Subcutaneous abdominal adipose tissue (tissue), 5 donors: ENCODE measurements around the gene CCDC77.

Experiments used
- H3K27ac ChIP-seq: one replicate; pipeline ENCODE4 v1.7.0; 2013; ENCODE audit warnings: low read depth, mild to moderate bottlenecking, inconsistent platforms, low read length, moderate library complexity
- H3K27me3 ChIP-seq, 5 donors: one replicate each; pipeline ENCODE4 v1.7.0; 2013; ENCODE audit warnings: low read length in 5 of 5, inconsistent platforms in 1 of 5; ENCODE audit not compliant: control insufficient read depth in 5 of 5, insufficient read depth in 4 of 5
- H3K36me3 ChIP-seq, 5 donors: one replicate each; pipeline ENCODE4 v1.7.0; 2013; ENCODE audit warnings: low read length in 5 of 5; ENCODE audit not compliant: control insufficient read depth in 5 of 5, insufficient read depth in 5 of 5
- H3K4me1 ChIP-seq, 5 donors: one replicate each; pipeline ENCODE4 v1.7.0; 2013; ENCODE audit warnings: low read length in 5 of 5, mild to moderate bottlenecking in 3 of 5, moderate library complexity in 1 of 5; ENCODE audit not compliant: control insufficient read depth in 5 of 5, insufficient read depth in 5 of 5
- H3K4me3 ChIP-seq, 5 donors: one replicate each; pipeline ENCODE4 v1.7.0; 2013; ENCODE audit warnings: low read length in 5 of 5, low read depth in 1 of 5
- H3K9ac ChIP-seq, 5 donors: one replicate each; pipeline ENCODE4 v1.7.0; 2013; ENCODE audit warnings: low read length in 5 of 5, mild to moderate bottlenecking in 4 of 5, moderate library complexity in 3 of 5
- H3K9me3 ChIP-seq, 5 donors: one replicate each; pipeline ENCODE4 v1.7.0; 2013; ENCODE audit warnings: low read length in 5 of 5; ENCODE audit not compliant: control insufficient read depth in 5 of 5
- donor health status: healthy.
- donor health status: healthy.
- donor health status: healthy.
- donor health status: healthy.
- donor health status: healthy.

Gene CCDC77

DNA sequence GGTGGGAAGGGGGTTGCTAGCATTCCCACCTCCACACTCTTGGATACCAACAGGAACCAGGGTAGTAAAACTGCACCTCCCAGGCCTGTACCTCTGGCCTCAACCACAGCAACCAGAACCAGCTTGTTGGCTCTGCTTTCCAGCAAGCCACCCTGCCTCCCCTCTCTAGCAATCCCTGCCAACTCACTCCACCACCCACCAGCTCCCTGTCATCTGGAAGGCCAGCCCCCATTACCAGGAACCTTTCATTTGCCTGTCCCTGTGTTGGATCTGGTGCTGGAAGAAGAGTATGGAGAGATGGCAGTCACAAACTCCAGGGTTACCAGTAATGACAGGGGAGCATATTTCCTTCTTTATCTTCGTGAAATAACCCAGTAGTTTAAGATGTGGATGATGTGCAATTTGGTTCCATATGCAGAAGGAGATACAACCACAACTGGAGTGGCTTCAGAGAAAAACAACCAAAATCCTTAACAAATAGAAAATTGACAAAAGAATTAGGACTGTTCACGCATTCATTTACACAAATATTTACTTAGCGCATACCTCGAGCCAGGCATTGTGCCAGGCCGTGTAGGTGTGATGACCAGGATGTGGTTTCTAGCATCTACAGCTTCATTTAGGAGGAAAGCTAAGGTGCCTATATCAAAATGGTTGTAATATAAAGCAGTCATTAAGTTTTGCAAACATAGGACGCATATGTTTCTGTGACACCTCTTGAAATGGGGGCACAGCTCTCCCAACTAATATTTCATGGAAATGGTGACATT, 61.7 kb downstream of the CCDC77 start:
- H3K4me1 ChIP-seq, result peaks cover 2 to 15% (median 13%) of the 10 kb centered on the region in 5 donors
- no peak overlapping the region for H3K27ac ChIP-seq
- no peak overlapping the region for H3K4me3 ChIP-seq
- H3K27me3 ChIP-seq, result peaks cover 9 to 44% (median 25%) of the 10 kb centered on the region in 5 donors
- H3K9me3 ChIP-seq, result no peaks in the 10 kb centered on the region
- no peaks in the 10 kb centered on the region for H3K36me3 ChIP-seq
- no peak overlapping the region for H3K9ac ChIP-seq

GRCh38 chr12:464484-465267, 63.2 kb downstream of the CCDC77 start:
- Histone ChIP-seq H3K27me3 (peaks cover 0 to 31% (median 18%) of the 10 kb centered on the region in 5 donors), H3K27ac (no peak overlapping the region), H3K9ac (no peak overlapping the region), H3K4me3 (no peak overlapping the region), H3K9me3 (no peaks in the 10 kb centered on the region), H3K4me1 (peaks cover 0 to 8% (median 7%) of the 10 kb centered on the region in 5 donors), H3K36me3 (no peaks in the 10 kb centered on the region)

- Histone ChIP-seq H3K9ac (no peak overlapping the region), H3K4me1 (no peaks in the 10 kb centered on the region), H3K27ac (no peak overlapping the region), H3K9me3 (no peaks in the 10 kb centered on the region), H3K27me3 (peaks cover 0 to 33% (median 18%) of the 10 kb centered on the region in 5 donors), H3K4me3 (no peak overlapping the region), H3K36me3 (no peaks in the 10 kb centered on the region)
Observed at GRCh38 chr12:466039-466438, 64.6 kb downstream of the CCDC77 start.

GRCh38 chr12:466762-467161, 65.3 kb downstream of the CCDC77 start:
- Histone ChIP-seq H3K4me3 (no peak overlapping the region), H3K4me1 (no peaks in the 10 kb centered on the region), H3K36me3 (no peaks in the 10 kb centered on the region), H3K9me3 (no peaks in the 10 kb centered on the region), H3K27ac (no peak overlapping the region), H3K27me3 (peaks cover 0 to 26% (median 12%) of the 10 kb centered on the region in 5 donors), H3K9ac (no peak overlapping the region)

DNA sequence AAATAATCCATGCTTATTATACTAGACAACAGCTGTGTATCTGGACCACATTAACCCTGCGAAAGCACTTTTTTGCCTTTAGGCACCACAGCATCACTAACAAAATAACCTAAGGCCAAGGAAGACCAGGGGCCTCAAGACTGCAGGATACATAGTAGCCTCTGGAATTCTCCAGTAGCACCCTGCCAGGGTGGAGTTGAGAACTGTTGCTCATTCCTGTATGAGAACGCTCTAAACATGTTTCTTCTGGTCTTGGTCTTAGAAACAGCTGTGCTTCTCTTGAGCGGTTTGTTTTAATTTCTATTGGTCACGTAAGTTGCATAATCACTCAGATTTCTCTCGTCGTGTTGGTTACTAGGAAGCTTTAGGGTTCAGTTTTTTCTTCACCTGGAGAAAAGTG, 66.1 kb downstream of the CCDC77 start:
- Histone ChIP-seq H3K9ac (no peak overlapping the region), H3K36me3 (no peaks in the 10 kb centered on the region), H3K4me3 (no peak overlapping the region), H3K4me1 (no peaks in the 10 kb centered on the region), H3K27me3 (peaks cover 0 to 20% (median 12%) of the 10 kb centered on the region in 5 donors), H3K27ac (no peak overlapping the region), H3K9me3 (no peaks in the 10 kb centered on the region)

DNA sequence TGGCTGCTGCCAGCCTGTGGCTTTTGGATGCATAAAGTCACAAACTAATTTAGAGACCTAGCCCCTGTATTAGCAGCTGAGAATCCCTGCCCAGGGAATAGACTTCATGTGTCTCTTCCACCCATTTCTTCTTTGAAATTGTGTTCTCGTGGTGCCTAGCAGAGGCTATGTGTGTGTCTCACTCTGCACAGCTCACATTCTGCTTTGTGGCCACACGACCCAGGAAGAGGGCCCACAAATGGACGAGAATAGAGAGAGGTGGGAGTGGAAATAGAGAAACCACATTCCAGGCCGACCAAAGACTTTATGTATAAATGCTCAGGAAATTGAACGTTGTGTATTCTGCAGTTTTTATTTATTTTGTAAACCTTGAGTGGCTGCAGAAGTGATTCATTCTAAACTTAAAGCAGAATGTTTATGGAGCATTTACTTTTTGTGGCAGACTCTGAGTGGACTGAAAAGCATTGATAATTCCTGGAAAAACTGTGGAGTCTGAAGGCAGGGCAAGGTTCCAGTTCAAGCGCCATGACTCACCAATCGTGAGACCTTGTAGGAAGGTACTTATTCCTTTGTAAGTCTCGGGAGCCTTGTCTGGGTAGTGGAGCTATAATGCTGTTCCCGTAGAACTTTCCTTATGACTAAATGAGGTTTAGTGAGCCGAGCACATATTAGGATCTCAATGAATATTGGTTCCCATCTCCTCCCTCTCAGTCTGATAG, 67.4 kb downstream of the CCDC77 start:
- H3K27ac ChIP-seq, result no peak overlapping the region

DNA sequence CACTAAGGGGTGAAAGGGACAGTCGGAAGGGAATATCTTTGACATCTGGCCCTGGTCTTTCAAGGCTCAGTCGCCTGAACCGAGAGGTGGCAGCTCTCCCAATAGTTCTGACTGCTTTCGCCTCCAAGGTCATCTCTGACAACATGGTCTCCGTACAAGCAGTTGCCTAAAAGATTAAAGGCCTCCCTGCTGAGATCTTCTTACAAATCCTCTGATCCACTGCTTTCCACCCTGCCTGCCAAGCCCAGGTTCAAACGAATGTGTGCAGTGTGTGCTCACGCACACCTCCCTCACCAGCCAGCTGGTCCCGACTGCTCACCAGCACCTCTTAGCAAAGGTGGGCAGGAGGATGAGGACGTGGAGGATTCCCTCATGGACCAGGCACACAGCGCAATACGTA, 68.7 kb downstream of the CCDC77 start:
- Histone ChIP-seq H3K4me3 (no peak overlapping the region), H3K36me3 (no peaks in the 10 kb centered on the region), H3K9ac (no peak overlapping the region), H3K9me3 (no peaks in the 10 kb centered on the region), H3K27ac (no peak overlapping the region), H3K27me3 (peaks cover 0 to 15% (median 8%) of the 10 kb centered on the region in 5 donors), H3K4me1 (no peaks in the 10 kb centered on the region)

More for the DNA sequence above, 67.4 kb downstream of the CCDC77 start:
- H3K4me1 ChIP-seq, result no peaks in the 10 kb centered on the region
- H3K9ac ChIP-seq, result no peak overlapping the region
- H3K9me3 ChIP-seq, result no peaks in the 10 kb centered on the region
- no peaks in the 10 kb centered on the region for H3K36me3 ChIP-seq
- H3K4me3 ChIP-seq, result no peak overlapping the region
- H3K27me3 ChIP-seq, result peaks cover 0 to 19% (median 7%) of the 10 kb centered on the region in 5 donors

- Histone ChIP-seq H3K36me3 (no peaks in the 10 kb centered on the region), H3K27me3 (peaks cover 0 to 22% (median 9%) of the 10 kb centered on the region in 5 donors), H3K4me1 (no peaks in the 10 kb centered on the region), H3K4me3 (no peak overlapping the region), H3K9ac (no peak overlapping the region), H3K27ac (no peak overlapping the region), H3K9me3 (no peaks in the 10 kb centered on the region)
Observed at GRCh38 chr12:473198-473597, 71.8 kb downstream of the CCDC77 start.

- no peaks in the 10 kb centered on the region for H3K36me3 ChIP-seq
- no peaks in the 10 kb centered on the region for H3K4me1 ChIP-seq
- H3K27me3 ChIP-seq, result peaks cover 0 to 22% (median 9%) of the 10 kb centered on the region in 5 donors
- no peak overlapping the region for H3K9ac ChIP-seq
- H3K4me3 ChIP-seq, result no peak overlapping the region
- no peaks in the 10 kb centered on the region for H3K9me3 ChIP-seq
- H3K27ac ChIP-seq, result no peak overlapping the region
Observed at GRCh38 chr12:473863-474577, 72.6 kb downstream of the CCDC77 start.
